HG03432 (cell line): ENCODE results near the gene FLRT1.
"Not testable (repeated sequence)": the region's sequence is repeated elsewhere in the genome, so short reads cannot be mapped to it uniquely, and the experiment has no call there.

Source experiments
- ATAC-seq: cut with Tn5 transposase; IDR thresholded peaks from one replicate; pipeline ENCODE4 v1.9.1; 2021; ENCODE audit warnings: mild to moderate bottlenecking, moderate library complexity; ENCODE audit not compliant: unreplicated experiment

The FLRT1 gene

GRCh38 chr11:64044730-64045393, 9.1 kb downstream of the FLRT1 start:
- no peak for ATAC-seq

- no peak for ATAC-seq
Measured at GRCh38 chr11:64045700-64046099, 10.0 kb downstream of the FLRT1 start.

GRCh38 chr11:64047373-64047772, 11.6 kb downstream of the FLRT1 start:
- ATAC-seq = not testable (repeated sequence)

GRCh38 chr11:64048042-64048854, 12.5 kb downstream of the FLRT1 start:
- no peak for ATAC-seq

GRCh38 chr11:64049509-64049908, 13.8 kb downstream of the FLRT1 start:
- no peak for ATAC-seq

GRCh38 chr11:64051297-64051696, 15.6 kb downstream of the FLRT1 start:
- ATAC-seq = no peak

- no peak for ATAC-seq
Measured at GRCh38 chr11:64052436-64052835, 16.7 kb downstream of the FLRT1 start.

GRCh38 chr11:64052938-64053622, 17.3 kb downstream of the FLRT1 start:
- ATAC-seq = no peak

- ATAC-seq = no peak
Measured at GRCh38 chr11:64053699-64054098, 18.0 kb downstream of the FLRT1 start.

- no peak for ATAC-seq
Measured at GRCh38 chr11:64055077-64055476, 19.3 kb downstream of the FLRT1 start.

- no peak for ATAC-seq
Measured at GRCh38 chr11:64056213-64056785, 20.6 kb downstream of the FLRT1 start.

- ATAC-seq = no peak
Measured at GRCh38 chr11:64056861-64057260, 21.1 kb downstream of the FLRT1 start.

GRCh38 chr11:64057890-64058289, 22.2 kb downstream of the FLRT1 start:
- ATAC-seq = no peak

GRCh38 chr11:64058494-64058893, 22.8 kb downstream of the FLRT1 start:
- no peak for ATAC-seq

- ATAC-seq = no peak
Measured at GRCh38 chr11:64059339-64060140, 23.8 kb downstream of the FLRT1 start.

GRCh38 chr11:64060263-64060860, 24.6 kb downstream of the FLRT1 start:
- no peak for ATAC-seq

- ATAC-seq = no peak
Measured at GRCh38 chr11:64060861-64061444, 25.2 kb downstream of the FLRT1 start.

- ATAC-seq = no peak
Measured at GRCh38 chr11:64062185-64063039, 26.7 kb downstream of the FLRT1 start.

GRCh38 chr11:64063777-64064176, 28.0 kb downstream of the FLRT1 start:
- no peak for ATAC-seq
